ENCODE measurements around the gene TCF7L1. TPM values are rescaled to one million over a fixed set of nuclear protein-coding genes. Genes with fewer than 3 reads are reported as not detected.
"Not testable (repeated sequence)": the region's sequence is repeated elsewhere in the genome, so short reads cannot be mapped to it uniquely, and the experiment has no call there.

TCF7L1 gene
- total RNA-seq, 3 donors from 2014 or later = 1.3 to 22.9 (median 3.0) TPM

DNA sequence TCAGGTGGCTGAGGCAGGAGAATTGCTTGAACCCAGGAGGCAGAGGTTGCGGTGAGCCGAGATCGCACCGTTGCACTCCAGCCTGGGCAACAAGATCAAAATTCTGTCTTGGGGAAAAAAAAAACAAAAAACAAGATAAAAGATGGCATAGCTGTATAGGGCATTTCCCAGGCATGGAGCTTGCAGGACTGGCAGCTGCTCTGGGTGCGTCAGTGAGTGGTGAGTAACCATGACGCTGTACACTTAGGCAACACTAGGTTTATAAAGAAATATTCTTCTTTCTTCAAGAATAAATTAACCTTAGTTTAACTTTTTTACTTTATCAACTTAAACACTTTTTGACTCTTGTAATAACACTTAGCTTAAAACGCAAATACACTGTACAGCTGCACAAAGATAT, 179.2 kb downstream of the TCF7L1 start:
- TF ChIP-seq, protein P1, sequence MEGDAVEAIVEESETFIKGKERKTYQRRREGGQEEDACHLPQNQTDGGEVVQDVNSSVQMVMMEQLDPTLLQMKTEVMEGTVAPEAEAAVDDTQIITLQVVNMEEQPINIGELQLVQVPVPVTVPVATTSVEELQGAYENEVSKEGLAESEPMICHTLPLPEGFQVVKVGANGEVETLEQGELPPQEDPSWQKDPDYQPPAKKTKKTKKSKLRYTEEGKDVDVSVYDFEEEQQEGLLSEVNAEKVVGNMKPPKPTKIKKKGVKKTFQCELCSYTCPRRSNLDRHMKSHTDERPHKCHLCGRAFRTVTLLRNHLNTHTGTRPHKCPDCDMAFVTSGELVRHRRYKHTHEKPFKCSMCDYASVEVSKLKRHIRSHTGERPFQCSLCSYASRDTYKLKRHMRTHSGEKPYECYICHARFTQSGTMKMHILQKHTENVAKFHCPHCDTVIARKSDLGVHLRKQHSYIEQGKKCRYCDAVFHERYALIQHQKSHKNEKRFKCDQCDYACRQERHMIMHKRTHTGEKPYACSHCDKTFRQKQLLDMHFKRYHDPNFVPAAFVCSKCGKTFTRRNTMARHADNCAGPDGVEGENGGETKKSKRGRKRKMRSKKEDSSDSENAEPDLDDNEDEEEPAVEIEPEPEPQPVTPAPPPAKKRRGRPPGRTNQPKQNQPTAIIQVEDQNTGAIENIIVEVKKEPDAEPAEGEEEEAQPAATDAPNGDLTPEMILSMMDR (IDR thresholded peaks at IDR 0.05) = no peak
- Histone ChIP-seq H3K36me3 (ENCODE audit: low read depth) (no peaks in the 10 kb centered on the region), H3K4me1 (ENCODE audit: low read depth) (peaks cover 14% of the 10 kb centered on the region), H3K4me3 (no peak overlapping the region), H3K9me3 (no peaks in the 10 kb centered on the region)
- intact Hi-C loops (cut with DNase I, micrococcal nuclease) = no loop called here
- DNase-seq = no peak
- no peak for ATAC-seq

DNA sequence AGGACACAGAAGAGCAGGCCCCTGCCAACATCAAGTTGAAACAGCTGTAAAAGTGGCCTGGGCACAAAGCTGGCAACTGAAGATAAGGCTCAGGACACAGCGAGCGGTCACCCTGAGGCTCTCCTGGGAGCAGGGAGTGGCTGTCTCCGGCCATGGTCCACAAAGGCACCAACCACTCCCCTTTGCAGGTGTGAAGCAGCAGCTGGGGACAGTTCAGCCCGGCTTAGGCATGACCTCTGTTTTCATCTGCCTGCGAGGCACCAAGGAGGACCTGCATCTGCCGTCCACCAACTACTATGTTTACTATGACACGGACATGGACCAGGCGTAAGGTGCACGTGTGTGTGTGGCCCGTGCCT, 181.7 kb downstream of the TCF7L1 start:
- no peak overlapping the region for H3K4me3 ChIP-seq
- intact Hi-C loops (cut with DNase I, micrococcal nuclease) = no loop called here
- H3K4me1 ChIP-seq (ENCODE audit: low read depth) = no peaks in the 10 kb centered on the region
- ATAC-seq (peak; percentile 78), DNase-seq (no peak)
- TF ChIP-seq, protein P1 (IDR thresholded peaks at IDR 0.05) = no peak
- H3K9me3 ChIP-seq = no peaks in the 10 kb centered on the region
- no peaks in the 10 kb centered on the region for H3K36me3 ChIP-seq (ENCODE audit: low read depth)

DNA sequence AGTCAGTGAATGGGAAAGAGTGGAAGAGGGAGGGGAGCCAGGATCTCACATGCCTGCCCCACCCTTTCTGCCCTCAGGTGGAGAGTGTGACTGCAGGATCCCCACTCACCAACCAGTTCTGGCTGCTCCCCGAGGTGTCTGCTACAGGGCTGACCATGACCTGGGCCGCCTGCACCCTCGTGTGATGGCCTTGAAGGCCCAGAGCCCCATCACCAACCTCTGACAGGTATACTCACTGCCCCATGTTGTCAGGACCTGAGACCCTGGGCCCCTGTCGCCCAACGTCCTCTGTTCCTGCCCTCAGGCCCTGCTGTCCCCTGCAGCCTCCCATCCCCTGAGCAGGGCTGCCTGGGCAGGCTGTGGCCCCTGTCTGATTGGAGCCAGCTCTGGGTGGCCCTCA, 182.7 kb downstream of the TCF7L1 start:
- ATAC-seq; H3K9me3 ChIP-seq; DNase-seq; H3K36me3 ChIP-seq (ENCODE audit: low read depth); H3K4me3 ChIP-seq; H3K4me1 ChIP-seq (ENCODE audit: low read depth): not testable (repeated sequence)
- intact Hi-C loops (cut with DNase I, micrococcal nuclease) = loop anchor here in 1 of 2 donors (2.0 kb wide), 1 partner anchor 27 kb away; no protein-coding TSS in a partner anchor

DNA sequence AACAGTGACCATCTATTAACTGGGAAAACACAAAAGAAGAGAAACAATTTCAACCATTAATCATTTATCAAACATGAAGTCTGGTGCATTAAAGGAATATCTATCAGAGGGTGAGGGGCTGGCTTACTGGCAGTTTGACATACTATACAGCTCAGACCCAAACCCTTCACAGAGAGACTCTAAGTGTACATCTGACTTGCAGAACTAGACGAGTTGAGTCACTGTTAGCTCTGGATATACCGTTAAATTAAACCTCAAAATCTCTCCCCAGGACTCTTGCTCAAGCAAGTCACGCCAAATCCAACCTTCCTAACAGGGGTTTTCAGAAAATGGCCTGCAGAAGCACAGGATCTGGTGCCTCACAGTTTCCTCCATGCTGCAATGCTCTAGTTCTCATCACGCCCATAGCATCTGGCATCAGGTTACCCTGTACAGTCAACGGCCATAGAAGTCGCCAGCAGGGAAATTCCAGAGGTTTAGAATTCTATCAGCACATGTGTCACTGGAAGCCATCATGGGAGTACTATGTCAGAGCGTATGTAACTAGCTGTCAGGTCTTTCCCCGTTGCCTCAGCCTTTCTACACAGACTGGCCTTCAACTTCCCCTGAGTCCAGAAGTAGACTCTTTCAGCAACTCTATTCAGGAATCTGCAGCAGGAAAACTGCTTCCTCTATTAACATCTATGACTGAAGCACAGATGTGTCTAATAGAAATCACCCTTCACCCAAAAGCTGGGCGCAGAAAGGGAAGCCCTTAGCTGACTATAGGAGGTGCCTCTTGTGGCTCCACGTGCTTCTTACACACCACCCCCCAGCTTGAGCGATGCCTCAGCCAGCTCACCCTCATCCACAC, 185.3 kb downstream of the TCF7L1 start:
- Histone ChIP-seq H3K4me3 (no peak overlapping the region), H3K4me1 (ENCODE audit: low read depth) (peaks cover 1% of the 10 kb centered on the region), H3K36me3 (ENCODE audit: low read depth) (peaks cover 9% of the 10 kb centered on the region), H3K9me3 (no peaks in the 10 kb centered on the region)
- TF ChIP-seq, protein P1 (IDR thresholded peaks at IDR 0.05) = no peak
- intact Hi-C loops (cut with DNase I, micrococcal nuclease) = no loop called here
- DNase-seq (no peak), ATAC-seq (peak; percentile 15)

DNA sequence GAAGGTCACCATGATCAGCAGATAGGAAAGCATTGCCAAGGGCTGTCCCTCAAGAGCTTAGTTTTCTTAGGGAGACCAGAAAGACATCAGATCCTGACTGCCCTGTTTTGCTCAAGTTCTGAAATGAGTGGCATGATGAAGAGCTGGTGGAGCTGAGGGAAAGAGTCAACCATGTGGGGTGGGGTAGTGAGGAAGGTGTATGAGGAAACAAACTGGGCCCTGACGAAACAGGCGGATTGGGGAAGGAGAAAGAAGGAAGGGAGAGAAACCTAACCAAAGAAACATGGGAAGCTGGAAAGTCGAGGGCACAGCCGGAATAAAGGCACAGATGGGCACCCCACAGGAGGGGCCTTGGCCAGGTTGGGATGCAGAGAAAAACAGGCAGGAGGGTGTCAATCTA, 186.6 kb downstream of the TCF7L1 start:
- Histone ChIP-seq H3K4me3 (no peak overlapping the region), H3K4me1 (ENCODE audit: low read depth) (peaks cover 13% of the 10 kb centered on the region), H3K36me3 (ENCODE audit: low read depth) (peaks cover 9% of the 10 kb centered on the region), H3K9me3 (no peaks in the 10 kb centered on the region)
- intact Hi-C loops (cut with DNase I, micrococcal nuclease) = no loop called here
- DNase-seq = no peak
- TF ChIP-seq, protein P1 (IDR thresholded peaks at IDR 0.05) = no peak
- no peak for ATAC-seq

DNA sequence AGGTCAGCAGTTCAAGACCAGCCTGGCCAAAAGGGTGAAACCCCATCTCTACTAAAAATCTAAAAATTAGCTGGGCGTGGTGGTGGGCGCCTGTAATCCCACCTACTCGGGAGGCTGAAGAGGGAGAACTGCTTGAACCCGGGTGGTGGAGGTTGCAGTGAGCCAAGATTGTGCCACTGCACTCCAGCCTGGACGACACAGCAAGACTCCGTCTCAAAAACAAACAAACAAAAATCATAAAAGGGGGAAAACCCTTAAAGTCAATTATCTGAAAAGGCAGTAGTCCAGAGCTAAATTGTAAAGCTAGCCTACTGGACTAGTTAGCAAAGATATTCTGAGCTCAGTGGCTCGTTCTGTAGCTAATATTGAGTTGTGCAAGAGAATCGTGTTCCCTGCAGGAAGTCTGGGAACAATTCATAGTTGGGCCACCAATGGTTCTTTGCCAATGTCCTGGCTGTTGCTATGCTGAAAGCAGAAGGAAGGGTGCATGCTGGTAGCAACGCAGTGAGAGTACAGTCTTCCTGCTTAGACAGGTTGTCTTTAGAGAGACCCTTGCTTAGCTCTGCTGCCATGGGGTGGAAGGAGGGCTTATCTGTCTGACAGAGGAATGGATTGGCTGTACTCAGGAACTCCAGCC, 190.3 kb downstream of the TCF7L1 start:
- Histone ChIP-seq H3K4me3 (no peak overlapping the region), H3K4me1 (ENCODE audit: low read depth) (peaks cover 26% of the 10 kb centered on the region), H3K9me3 (no peaks in the 10 kb centered on the region), H3K36me3 (ENCODE audit: low read depth) (peaks cover 9% of the 10 kb centered on the region)
- ATAC-seq (no peak), DNase-seq (no peak)
- TF ChIP-seq, protein P1 (IDR thresholded peaks at IDR 0.05) = no peak
- intact Hi-C loops (cut with DNase I, micrococcal nuclease) = no loop called here

DNA sequence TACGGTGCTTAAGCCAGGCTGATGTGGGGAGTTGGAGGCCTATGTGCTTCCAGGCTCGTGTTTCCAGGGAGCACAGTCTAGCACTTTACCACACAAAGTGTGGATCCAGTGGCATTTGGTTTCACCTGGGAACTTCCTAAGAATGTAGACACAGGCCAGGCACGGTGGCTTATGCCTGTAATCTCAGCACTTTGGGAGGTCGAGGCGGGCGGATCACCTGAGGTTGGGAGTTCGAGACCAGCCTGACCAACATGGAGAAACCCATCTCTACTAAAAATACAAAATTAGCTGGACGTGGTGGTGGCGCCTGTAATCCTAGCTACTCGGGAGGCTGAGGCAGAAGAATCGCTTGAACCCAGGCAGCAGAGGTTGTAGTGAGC, 190.8 kb downstream of the TCF7L1 start:
- H3K9me3 ChIP-seq; ATAC-seq; H3K4me3 ChIP-seq; intact Hi-C loops (cut with DNase I, micrococcal nuclease); DNase-seq; H3K36me3 ChIP-seq (ENCODE audit: low read depth): not testable (repeated sequence)
- peaks cover 26% of the 10 kb centered on the region for H3K4me1 ChIP-seq (ENCODE audit: low read depth)
